NCI-H748 treated with DMSO at 0.1 percent for 48 hours (cell line): Measurements from ENCODE around the gene TPRA1.
"Not testable (repeated sequence)": the region's sequence is repeated elsewhere in the genome, so short reads cannot be mapped to it uniquely, and the experiment has no call there.

Experiments
- DNase-seq: peaks from one replicate; lab custom pipeline; 2025; lab: John Stamatoyannopoulos, UW

TPRA1 gene

GRCh38 chr3:127616836-127617605, 26.5 kb upstream of the TPRA1 start:
- no peak for DNase-seq

- DNase-seq: no peak
These were observed 25.2 kb upstream of the TPRA1 start for GRCh38 chr3:127615631-127616305.

GRCh38 chr3:127614928-127615589, 24.5 kb upstream of the TPRA1 start:
- no peak for DNase-seq

GRCh38 chr3:127613406-127613805, 22.9 kb upstream of the TPRA1 start:
- DNase-seq: no peak

GRCh38 chr3:127612966-127613365, 22.4 kb upstream of the TPRA1 start:
- no peak for DNase-seq

GRCh38 chr3:127611251-127611650, 20.7 kb upstream of the TPRA1 start:
- DNase-seq: no peak

GRCh38 chr3:127610105-127610504, 19.6 kb upstream of the TPRA1 start:
- DNase-seq: no peak

- DNase-seq: no peak
These were observed 17.8 kb upstream of the TPRA1 start for GRCh38 chr3:127608362-127608718.

GRCh38 chr3:127607675-127608361, 17.3 kb upstream of the TPRA1 start:
- no peak for DNase-seq

GRCh38 chr3:127606981-127607595, 16.6 kb upstream of the TPRA1 start:
- no peak for DNase-seq

GRCh38 chr3:127606086-127606805, 15.7 kb upstream of the TPRA1 start:
- no peak for DNase-seq

- not testable (repeated sequence) for DNase-seq
These were observed 15.0 kb upstream of the TPRA1 start for GRCh38 chr3:127605547-127605946.

GRCh38 chr3:127604546-127605165, 14.1 kb upstream of the TPRA1 start:
- DNase-seq: no peak

- no peak for DNase-seq
These were observed 13.5 kb upstream of the TPRA1 start for GRCh38 chr3:127604035-127604434.

- DNase-seq: no peak
These were observed 10.4 kb upstream of the TPRA1 start for GRCh38 chr3:127600749-127601456.

GRCh38 chr3:127598841-127599570, 8.5 kb upstream of the TPRA1 start:
- DNase-seq: no peak

GRCh38 chr3:127597020-127597771, 6.7 kb upstream of the TPRA1 start:
- DNase-seq: no peak

- DNase-seq: no peak
These were observed 4.8 kb upstream of the TPRA1 start for GRCh38 chr3:127595303-127595702.

GRCh38 chr3:127593178-127593577, 2.6 kb upstream of the TPRA1 start:
- no peak for DNase-seq
